Natural killer cell (primary cell): Measurements from ENCODE around the gene PDLIM7. TPM values are rescaled to one million over a fixed set of nuclear protein-coding genes. Genes with fewer than 3 reads are reported as not detected.

Source experiments
- ATAC-seq, 3 donors: fragments of 150-1000 bp in 2 of 3; fragments of 200-7000 bp in 1 of 3; cut with Tn5 transposase; 1 replicate in 1 of 3; 2 replicates in 2 of 3; pipeline ENCODE4 v1.10.0; 2021; ENCODE audit warnings: mild to moderate bottlenecking in 2 of 3, moderate library complexity in 2 of 3
- DNase-seq, 2 donors: peaks; one replicate each; pipeline versions ENCODE4 v3.0.0 to v3.0.0-alpha.2; 2013 to 2021; ENCODE audit warnings: mixed read lengths in 1 of 2
- H3K27ac ChIP-seq: one replicate; pipeline ENCODE4 v1.5.1; 2013; ENCODE audit warnings: mild to moderate bottlenecking, low read length
- H3K27me3 ChIP-seq: one replicate; pipeline ENCODE4 v1.6.1; 2013; ENCODE audit warnings: low read length; ENCODE audit not compliant: control insufficient read depth, insufficient read depth
- H3K36me3 ChIP-seq: one replicate; pipeline ENCODE4 v1.6.1; 2013; ENCODE audit warnings: low read length; ENCODE audit not compliant: control insufficient read depth, insufficient read depth
- H3K4me1 ChIP-seq: one replicate; pipeline ENCODE4 v1.6.1; 2013; ENCODE audit warnings: low read length; ENCODE audit not compliant: control insufficient read depth, insufficient read depth
- H3K4me3 ChIP-seq: one replicate; pipeline ENCODE4 v1.5.1; 2013; ENCODE audit warnings: low read length
- H3K9me3 ChIP-seq: one replicate; pipeline ENCODE4 v1.6.1; 2013; ENCODE audit warnings: low read length; ENCODE audit not compliant: control insufficient read depth, insufficient read depth
- H3K27ac Mint-ChIP-seq, 2 donors: one replicate each; pipeline ENCODE4 v1.8.0; 2022; ENCODE audit warnings: mild to moderate bottlenecking in 2 of 2, mixed read lengths in 2 of 2, moderate library complexity in 1 of 2
- H3K27me3 Mint-ChIP-seq, 2 donors: one replicate each; pipeline ENCODE4 v1.8.0; 2022; ENCODE audit warnings: low read depth in 2 of 2, mixed read lengths in 2 of 2
- H3K36me3 Mint-ChIP-seq: one replicate; pipeline ENCODE4 v1.8.0; 2022; ENCODE audit warnings: mixed read lengths
- H3K4me1 Mint-ChIP-seq, 2 donors: one replicate each; pipeline ENCODE4 v1.8.0; 2022; ENCODE audit warnings: mixed read lengths in 2 of 2
- H3K4me3 Mint-ChIP-seq: one replicate; pipeline ENCODE4 v1.8.0; 2022; ENCODE audit warnings: mild to moderate bottlenecking, moderate library complexity, mixed read lengths
- H3K9me3 Mint-ChIP-seq, 2 donors: one replicate each; pipeline ENCODE4 v1.8.0; 2022; ENCODE audit warnings: mixed read lengths in 2 of 2
- WGBS: methylation state at CpG from one replicate; pipeline ENCODE4 v1.1.7; 2013; ENCODE audit warnings: missing lambda C conversion rate; ENCODE audit not compliant: insufficient coverage; 5-methylcytosine and 5-hydroxymethylcytosine counted together
- intact Hi-C: fragments of 100-400 bp; cut with micrococcal nuclease; formaldehyde crosslinking; loops from one replicate; pipeline ENCODE4 v1.14.2; 2022
- total RNA-seq, 4 donors: library from RNA; stranded (reverse); fragments of 120-200 nt in 1 of 4; gene quantifications; one replicate each; pipeline versions ENCODE4 v1.2.3 to v1.2.4, GENCODE V29; 2013 to 2022
- TF ChIP-seq, protein P1 (sequence below): fragments of 200-600 bp; IDR thresholded peaks from one replicate; pipeline ENCODE4 v1.8.0; 2022; ENCODE audit warnings: antibody characterized with exemption

The PDLIM7 gene
- total RNA-seq, 3 donors from 2014 or later (not counting 1 experiment from before 2014, with no cell fraction given): 9.7 to 58.7 (median 14.7) TPM

DNA sequence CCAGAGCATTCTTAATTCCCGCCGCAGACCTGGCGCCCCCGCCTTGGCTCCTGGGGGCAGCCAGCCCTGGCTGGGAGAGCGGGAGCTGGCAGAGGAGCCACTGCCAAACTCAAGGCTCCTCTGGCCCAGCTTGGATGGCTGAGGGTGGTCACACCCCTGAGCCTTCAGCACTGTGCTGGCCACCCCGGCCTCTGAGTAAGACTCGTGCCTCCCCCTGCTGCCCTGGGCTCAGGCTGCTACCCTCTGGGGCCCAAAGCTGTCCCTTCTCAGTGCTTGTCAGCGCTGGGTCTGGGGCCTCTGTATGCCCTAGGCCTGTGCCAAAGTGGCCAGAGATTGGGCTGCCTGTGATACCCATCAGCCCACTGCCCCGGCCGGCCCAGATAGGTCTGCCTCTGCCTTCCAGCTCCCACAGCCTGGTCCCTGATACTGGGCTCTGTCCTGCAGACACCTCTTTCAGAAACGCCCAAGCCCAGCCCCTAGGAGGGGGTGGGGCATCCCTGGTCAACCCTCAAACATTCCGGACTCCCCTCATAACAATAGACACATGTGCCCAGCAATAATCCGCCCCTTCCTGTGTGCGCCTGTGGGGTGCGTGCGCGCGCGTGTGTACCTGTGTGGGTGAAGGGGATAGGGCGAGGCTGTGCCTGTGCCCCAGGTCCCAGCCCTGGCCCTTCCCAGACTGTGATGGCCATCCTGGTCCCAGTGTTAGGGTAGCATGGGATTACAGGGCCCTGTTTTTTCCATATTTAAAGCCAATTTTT, 55.2 kb downstream of the PDLIM7 start:
- H3K27me3 ChIP-seq: no peaks in the 10 kb centered on the region
- peaks cover 40% of the 10 kb centered on the region for H3K4me1 ChIP-seq
- intact Hi-C loops: no loop called here
- H3K27ac ChIP-seq: no peak overlapping the region
- DNase-seq: peak in 1 of 2 donors; percentile 6
- Mint-ChIP-seq H3K36me3 (no peaks in the 10 kb centered on the region), H3K4me1 (peaks cover 27 to 50% of the 10 kb centered on the region in 2 donors), H3K4me3 (no peak overlapping the region), H3K27me3 (no peaks in the 10 kb centered on the region), H3K9me3 (no peaks in the 10 kb centered on the region), H3K27ac (peak overlapping the region; percentile 41 to 76)
- TF ChIP-seq, protein P1, sequence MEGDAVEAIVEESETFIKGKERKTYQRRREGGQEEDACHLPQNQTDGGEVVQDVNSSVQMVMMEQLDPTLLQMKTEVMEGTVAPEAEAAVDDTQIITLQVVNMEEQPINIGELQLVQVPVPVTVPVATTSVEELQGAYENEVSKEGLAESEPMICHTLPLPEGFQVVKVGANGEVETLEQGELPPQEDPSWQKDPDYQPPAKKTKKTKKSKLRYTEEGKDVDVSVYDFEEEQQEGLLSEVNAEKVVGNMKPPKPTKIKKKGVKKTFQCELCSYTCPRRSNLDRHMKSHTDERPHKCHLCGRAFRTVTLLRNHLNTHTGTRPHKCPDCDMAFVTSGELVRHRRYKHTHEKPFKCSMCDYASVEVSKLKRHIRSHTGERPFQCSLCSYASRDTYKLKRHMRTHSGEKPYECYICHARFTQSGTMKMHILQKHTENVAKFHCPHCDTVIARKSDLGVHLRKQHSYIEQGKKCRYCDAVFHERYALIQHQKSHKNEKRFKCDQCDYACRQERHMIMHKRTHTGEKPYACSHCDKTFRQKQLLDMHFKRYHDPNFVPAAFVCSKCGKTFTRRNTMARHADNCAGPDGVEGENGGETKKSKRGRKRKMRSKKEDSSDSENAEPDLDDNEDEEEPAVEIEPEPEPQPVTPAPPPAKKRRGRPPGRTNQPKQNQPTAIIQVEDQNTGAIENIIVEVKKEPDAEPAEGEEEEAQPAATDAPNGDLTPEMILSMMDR: no peak
- H3K4me3 ChIP-seq: no peak overlapping the region
- WGBS: 95% methylated on average over 19 of the region's 20 CpGs
- peaks cover 57% of the 10 kb centered on the region for H3K36me3 ChIP-seq
- no peak for ATAC-seq
- H3K9me3 ChIP-seq: no peaks in the 10 kb centered on the region

DNA sequence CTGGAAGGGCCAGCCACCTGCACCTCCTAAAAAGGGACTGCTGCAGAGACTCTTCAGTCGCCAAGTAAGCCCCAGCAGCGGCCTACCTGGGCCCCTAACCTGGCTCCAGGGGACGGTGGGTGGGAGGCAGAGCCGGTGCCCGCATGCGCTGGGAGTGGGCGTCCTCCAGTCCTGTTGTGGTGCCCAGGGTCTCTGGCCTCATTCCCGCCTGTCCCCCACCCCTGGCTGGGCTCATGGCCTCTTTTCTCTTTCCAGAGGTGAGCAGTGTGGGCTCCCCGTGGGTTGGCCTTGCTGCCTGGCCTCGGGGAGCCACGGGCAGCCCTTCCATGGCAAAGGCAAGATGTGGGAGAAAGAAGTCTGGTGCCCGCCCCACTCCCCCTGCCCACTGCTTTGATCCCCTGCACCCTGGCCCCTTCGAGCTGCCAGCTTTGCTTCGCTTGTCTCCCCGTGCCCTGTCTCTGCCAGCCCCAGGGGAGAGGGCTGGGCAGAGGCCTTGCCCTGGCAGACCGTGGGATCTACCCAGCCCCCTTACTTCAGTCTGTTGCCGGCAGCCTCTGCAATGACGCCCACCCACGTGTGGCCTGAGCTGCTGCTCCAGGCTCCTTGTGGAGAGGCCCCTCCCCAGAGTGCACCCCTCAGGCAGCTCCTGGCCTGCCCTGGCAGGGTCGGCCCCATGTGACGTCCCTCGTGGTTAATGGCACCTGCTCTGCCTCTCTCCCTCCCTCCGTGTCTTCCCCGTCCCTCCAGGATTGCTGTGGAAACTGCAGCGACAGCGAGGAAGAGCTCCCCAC, 56.2 kb downstream of the PDLIM7 start:
- ATAC-seq (no peak), DNase-seq (no peak)
- Histone ChIP-seq H3K9me3 (no peaks in the 10 kb centered on the region), H3K27me3 (no peaks in the 10 kb centered on the region), H3K27ac (no peak overlapping the region), H3K4me3 (no peak overlapping the region), H3K36me3 (peaks cover 66% of the 10 kb centered on the region), H3K4me1 (peaks cover 44% of the 10 kb centered on the region)
- Mint-ChIP-seq H3K9me3 (no peaks in the 10 kb centered on the region), H3K4me3 (no peak overlapping the region), H3K4me1 (peaks cover 26 to 58% of the 10 kb centered on the region in 2 donors), H3K27me3 (no peaks in the 10 kb centered on the region), H3K27ac (peak overlapping the region in 1 of 2 donors; percentile 76), H3K36me3 (no peaks in the 10 kb centered on the region)
- TF ChIP-seq, protein P1: no peak
- intact Hi-C loops: no loop called here
- 90% methylated on average over 26 of the region's 26 CpGs for WGBS

DNA sequence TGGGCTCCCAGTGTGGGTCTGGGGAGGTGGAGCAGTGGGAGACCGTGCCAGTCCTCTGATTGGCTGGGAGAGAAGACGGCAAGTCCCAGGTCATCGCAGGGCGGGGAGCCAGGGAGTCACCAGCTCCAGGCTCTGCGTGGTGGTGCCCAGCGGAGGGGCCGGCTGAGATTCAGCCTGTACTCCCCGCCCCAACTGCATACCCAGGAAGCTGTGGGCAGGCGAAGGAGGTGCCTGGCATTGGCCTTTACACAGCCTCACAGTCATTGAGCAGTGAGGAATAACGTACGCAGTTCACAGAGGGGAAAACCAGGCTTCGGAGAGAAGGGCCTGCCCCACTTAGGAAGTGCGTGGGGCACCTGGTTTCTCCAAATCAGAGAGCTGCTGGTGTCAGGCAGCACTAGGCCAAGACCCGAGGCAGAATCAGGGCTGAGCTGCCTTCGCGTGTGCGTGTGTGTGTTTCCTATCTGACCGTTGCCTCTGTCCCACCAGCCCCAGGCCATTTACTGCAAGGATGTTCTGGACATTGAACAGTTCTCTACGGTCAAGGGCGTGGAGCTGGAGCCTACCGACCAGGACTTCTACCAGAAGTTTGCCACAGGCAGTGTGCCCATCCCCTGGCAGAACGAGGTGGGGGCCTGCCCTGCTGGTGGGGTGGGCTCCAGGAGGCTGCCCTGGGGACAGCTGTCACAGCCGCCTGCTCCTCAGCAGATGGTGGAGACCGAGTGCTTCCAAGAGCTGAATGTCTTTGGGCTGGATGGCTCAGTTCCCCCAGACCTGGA, 57.0 kb downstream of the PDLIM7 start:
- peak in 1 of 2 donors; percentile 85 for DNase-seq
- ATAC-seq: peak in 1 of 3 donors; percentile 25
- 89% methylated on average over 24 of the region's 24 CpGs for WGBS
- Histone ChIP-seq H3K4me3 (no peak overlapping the region), H3K27ac (no peak overlapping the region), H3K36me3 (peaks cover 73% of the 10 kb centered on the region), H3K9me3 (no peaks in the 10 kb centered on the region), H3K4me1 (peaks cover 44% of the 10 kb centered on the region), H3K27me3 (no peaks in the 10 kb centered on the region)
- H3K27ac Mint-ChIP-seq: peak overlapping the region; percentile 47 to 72
- TF ChIP-seq, protein P1: no peak
- H3K36me3 Mint-ChIP-seq: no peaks in the 10 kb centered on the region
- no peak overlapping the region for H3K4me3 Mint-ChIP-seq
- H3K9me3 Mint-ChIP-seq: no peaks in the 10 kb centered on the region
- H3K27me3 Mint-ChIP-seq: no peaks in the 10 kb centered on the region
- intact Hi-C loops: no loop called here
- H3K4me1 Mint-ChIP-seq: peaks cover 19 to 50% of the 10 kb centered on the region in 2 donors
